IgD-negative memory B cell (primary cell): ENCODE results near the gene PARD6G. TPM values are rescaled to one million over a fixed set of nuclear protein-coding genes. Genes with fewer than 3 reads are reported as not detected.
"Not testable (repeated sequence)": the region's sequence is repeated elsewhere in the genome, so short reads cannot be mapped to it uniquely, and the experiment has no call there.

Experiments used
- H3K27ac Mint-ChIP-seq, 3 donors: one replicate each; pipeline ENCODE4 v1.8.0; 2020 to 2022; ENCODE audit warnings: mild to moderate bottlenecking in 3 of 3, mixed read lengths in 3 of 3, moderate library complexity in 1 of 3
- H3K27me3 Mint-ChIP-seq: one replicate; pipeline ENCODE4 v1.8.0; 2021; ENCODE audit warnings: mixed read lengths
- H3K36me3 Mint-ChIP-seq: one replicate; pipeline ENCODE4 v1.8.0; 2020; ENCODE audit warnings: mild to moderate bottlenecking, mixed read lengths
- H3K4me1 Mint-ChIP-seq, 3 donors: one replicate each; pipeline ENCODE4 v1.8.0; 2020 to 2022; ENCODE audit warnings: mixed read lengths in 3 of 3, mild to moderate bottlenecking in 1 of 3
- H3K4me3 Mint-ChIP-seq, 4 donors: one replicate each; pipeline ENCODE4 v1.8.0; 2020 to 2022; ENCODE audit warnings: mild to moderate bottlenecking in 4 of 4, mixed read lengths in 4 of 4, moderate library complexity in 3 of 4
- H3K9me3 Mint-ChIP-seq, 3 donors: one replicate each; pipeline ENCODE4 v1.8.0; 2020 to 2021; ENCODE audit warnings: mixed read lengths in 3 of 3, mild to moderate bottlenecking in 1 of 3
- polyA plus RNA-seq: library from polyadenylated mRNA; unstranded; fragments of 300-500 nt; fragmentation: Illumina TruSeq; gene quantifications from one replicate; pipeline ENCODE4 v1.2.3, GENCODE V29; 2021

PARD6G gene
- polyA plus RNA-seq, 1 donor from 2014 or later = not detected

DNA sequence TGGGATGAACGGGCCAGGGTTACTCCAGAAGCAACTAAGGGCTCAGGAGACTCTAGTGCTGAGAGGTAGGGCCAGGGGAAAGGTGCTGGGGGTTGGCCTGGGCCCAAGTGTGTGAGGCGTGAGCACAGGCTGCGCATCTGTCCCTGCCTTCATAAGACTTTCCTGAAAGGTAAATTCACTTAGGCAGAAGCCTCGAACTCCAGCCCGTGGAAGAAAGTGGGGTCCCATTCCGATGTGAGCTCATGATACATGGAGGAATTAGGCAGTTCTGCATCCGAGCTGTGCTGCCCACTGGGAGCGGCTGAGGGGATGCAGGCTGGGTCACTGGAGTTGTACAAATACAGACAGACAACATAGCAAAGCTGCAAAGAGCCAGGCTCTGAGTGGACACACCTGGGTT lies 16.2 kb downstream of the PARD6G start:
- peaks cover 0 to 8% (median 0%) of the 10 kb centered on the region in 3 donors for H3K9me3 Mint-ChIP-seq
- no peaks in the 10 kb centered on the region for H3K4me1 Mint-ChIP-seq
- H3K36me3 Mint-ChIP-seq = no peaks in the 10 kb centered on the region
- no peak overlapping the region for H3K4me3 Mint-ChIP-seq
- peak overlapping the region in 1 of 3 donors; percentile 57 for H3K27ac Mint-ChIP-seq
- H3K27me3 Mint-ChIP-seq = peaks cover 18% of the 10 kb centered on the region

DNA sequence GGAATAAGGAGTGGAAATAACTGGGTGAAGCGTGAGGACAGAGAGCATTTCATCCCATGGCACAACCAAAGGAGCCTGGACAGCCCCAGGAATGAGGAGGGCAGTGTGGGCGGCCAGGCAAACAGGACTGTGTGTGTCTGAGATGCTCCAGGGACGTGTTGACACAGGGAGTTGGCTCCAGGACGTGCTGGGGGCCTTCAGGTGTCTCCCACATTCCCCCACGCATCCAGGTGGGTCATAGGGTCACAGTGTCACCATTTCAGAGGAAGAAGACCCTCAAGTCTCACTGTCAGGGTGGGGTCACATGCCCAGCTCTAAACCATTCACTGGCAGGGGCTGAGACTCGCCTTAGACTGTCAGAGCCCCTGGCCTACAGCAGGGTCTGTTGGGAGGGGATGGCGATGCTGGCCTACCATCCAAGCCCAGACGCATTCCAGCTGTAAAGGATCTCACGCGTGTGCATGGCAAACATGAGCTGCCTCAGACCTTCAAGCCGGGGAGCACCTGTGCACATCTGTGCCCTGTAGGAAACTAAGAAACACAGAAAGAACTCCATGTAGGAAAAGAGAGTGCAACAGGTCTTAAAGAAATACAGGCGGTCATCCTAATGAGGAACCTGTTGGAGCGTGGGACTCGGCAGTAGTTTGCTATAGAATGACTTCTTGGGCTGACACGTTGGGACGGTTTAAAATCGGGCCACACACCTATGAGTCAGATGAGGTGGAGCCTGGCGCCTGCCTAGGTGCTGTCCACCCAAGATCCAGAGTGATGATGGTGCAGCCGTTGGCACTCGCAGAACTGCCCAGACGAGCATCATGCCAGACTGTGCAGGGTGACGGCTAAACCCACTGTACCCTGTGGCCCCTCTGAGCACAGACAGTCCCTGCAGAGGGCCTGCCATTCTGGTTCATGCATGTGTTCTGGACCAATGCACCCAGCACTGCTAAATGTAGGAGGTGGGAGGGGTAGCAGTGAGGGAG lies 17.3 kb downstream of the PARD6G start:
- no peaks in the 10 kb centered on the region for H3K36me3 Mint-ChIP-seq
- peaks cover 13% of the 10 kb centered on the region for H3K27me3 Mint-ChIP-seq
- H3K4me3 Mint-ChIP-seq = no peak overlapping the region
- H3K27ac Mint-ChIP-seq = no peak overlapping the region
- peaks cover 0 to 8% (median 0%) of the 10 kb centered on the region in 3 donors for H3K9me3 Mint-ChIP-seq
- no peaks in the 10 kb centered on the region for H3K4me1 Mint-ChIP-seq

DNA sequence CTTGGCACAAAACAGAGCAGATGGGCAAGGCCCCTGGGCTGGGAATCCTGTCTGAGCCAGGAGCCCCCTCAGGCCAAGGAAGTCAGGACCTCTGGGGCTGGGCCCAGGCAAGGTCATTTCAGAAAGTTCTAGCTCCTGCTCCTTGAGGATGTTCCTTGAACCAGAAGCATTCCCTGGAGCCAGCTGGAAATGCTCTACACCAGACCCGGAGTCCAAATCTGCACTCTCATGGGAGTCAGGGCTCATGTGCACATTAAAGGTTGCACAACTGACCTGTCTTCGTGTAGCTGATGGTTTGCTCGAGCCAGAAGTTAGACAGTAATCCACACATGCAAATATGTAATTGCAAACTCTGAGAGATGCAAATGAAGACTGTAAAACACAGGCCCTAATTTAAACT lies 18.0 kb downstream of the PARD6G start:
- no peak overlapping the region for H3K27ac Mint-ChIP-seq
- peaks cover 13% of the 10 kb centered on the region for H3K27me3 Mint-ChIP-seq
- peaks cover 0 to 6% (median 0%) of the 10 kb centered on the region in 3 donors for H3K9me3 Mint-ChIP-seq
- H3K4me1 Mint-ChIP-seq = no peaks in the 10 kb centered on the region
- H3K4me3 Mint-ChIP-seq = no peak overlapping the region
- no peaks in the 10 kb centered on the region for H3K36me3 Mint-ChIP-seq

DNA sequence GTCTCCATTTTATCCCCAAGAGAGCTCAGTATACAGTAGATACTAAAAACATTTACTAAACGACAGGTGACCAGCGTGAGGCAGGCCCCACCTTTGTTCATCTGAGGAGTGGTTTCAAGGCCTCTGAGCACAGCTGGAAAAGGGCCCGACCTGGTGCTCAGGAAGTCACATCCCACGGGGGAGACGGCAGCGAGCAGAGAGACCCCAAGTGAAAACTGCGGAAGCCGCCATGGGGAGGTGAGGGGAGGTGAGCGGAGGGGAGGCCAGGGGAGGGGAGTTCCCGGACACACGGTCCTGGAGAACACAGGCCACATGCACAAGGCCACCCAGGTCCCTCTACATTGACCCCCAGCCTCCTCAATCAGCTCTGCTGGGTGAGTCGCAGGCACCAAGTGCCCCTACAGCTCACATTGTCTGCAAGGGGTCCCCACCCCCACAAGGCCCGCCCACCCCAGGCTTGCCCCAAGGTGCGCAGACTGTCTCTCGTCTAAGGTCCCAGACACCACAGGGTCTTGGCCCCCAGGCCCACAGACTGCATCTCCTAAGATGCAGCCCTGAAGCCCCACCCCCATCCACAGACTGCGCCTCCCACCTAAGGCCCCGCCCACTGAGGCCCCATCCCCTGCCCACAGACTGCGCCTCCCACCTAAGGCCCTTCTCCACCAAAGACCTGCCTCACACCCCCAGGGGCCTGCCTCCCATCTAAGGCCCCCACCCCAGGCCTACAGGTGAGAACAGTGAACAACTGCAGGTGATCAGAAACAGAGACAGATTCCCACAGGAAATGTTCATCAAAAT lies 19.1 kb downstream of the PARD6G start:
- Mint-ChIP-seq H3K4me1 (no peaks in the 10 kb centered on the region), H3K36me3 (no peaks in the 10 kb centered on the region), H3K27ac (no peak overlapping the region), H3K27me3 (peaks cover 9% of the 10 kb centered on the region), H3K4me3 (no peak overlapping the region), H3K9me3 (peaks cover 0 to 3% (median 0%) of the 10 kb centered on the region in 3 donors)

DNA sequence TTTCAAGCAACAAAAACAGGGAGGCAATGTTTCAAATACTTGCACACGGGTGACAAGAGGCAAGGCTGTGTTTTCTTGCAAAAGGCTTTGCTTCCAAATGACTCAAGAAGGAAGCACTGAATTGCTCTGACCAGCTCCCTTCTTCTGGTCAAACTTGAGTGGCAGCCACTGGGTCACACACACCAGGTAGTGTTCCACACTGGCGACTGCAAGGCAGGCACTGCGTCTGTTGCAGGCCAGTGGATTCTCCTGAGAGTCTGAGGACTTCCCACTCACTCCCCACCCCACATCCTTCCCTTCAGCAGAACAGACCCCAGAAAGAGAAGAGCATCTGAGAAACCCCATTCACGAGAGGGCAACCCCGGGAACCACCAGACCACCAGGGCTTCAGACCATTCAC lies 19.8 kb downstream of the PARD6G start:
- Mint-ChIP-seq H3K27ac (no peak overlapping the region), H3K4me3 (no peak overlapping the region), H3K27me3 (peaks cover 9% of the 10 kb centered on the region), H3K4me1 (no peaks in the 10 kb centered on the region), H3K9me3 (peaks cover 0 to 3% (median 0%) of the 10 kb centered on the region in 3 donors), H3K36me3 (no peaks in the 10 kb centered on the region)

DNA sequence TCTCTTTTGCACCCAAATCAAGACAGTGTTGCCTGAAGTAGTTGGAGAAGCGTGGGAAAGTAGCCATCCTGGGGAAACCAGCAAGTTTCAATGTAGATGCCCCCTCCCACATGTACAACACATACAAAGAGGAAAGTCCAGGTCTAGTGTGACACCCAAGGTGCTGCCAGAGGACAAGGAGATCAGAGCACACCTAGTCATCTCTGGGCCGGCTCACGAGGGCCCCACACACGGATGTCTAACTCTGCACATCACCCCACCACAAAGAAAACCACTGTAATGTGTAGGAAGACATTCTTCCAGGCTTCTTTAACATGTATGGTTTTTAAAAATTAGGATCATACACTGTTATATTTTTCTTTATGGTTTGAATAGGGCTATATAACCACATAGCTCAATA lies 21.6 kb downstream of the PARD6G start:
- no peaks in the 10 kb centered on the region for H3K36me3 Mint-ChIP-seq
- H3K4me1 Mint-ChIP-seq = no peaks in the 10 kb centered on the region
- H3K9me3 Mint-ChIP-seq = peaks cover 2 to 8% (median 4%) of the 10 kb centered on the region in 3 donors
- H3K27me3 Mint-ChIP-seq = peaks cover 6% of the 10 kb centered on the region
- H3K27ac Mint-ChIP-seq = no peak overlapping the region
- no peak overlapping the region for H3K4me3 Mint-ChIP-seq

DNA sequence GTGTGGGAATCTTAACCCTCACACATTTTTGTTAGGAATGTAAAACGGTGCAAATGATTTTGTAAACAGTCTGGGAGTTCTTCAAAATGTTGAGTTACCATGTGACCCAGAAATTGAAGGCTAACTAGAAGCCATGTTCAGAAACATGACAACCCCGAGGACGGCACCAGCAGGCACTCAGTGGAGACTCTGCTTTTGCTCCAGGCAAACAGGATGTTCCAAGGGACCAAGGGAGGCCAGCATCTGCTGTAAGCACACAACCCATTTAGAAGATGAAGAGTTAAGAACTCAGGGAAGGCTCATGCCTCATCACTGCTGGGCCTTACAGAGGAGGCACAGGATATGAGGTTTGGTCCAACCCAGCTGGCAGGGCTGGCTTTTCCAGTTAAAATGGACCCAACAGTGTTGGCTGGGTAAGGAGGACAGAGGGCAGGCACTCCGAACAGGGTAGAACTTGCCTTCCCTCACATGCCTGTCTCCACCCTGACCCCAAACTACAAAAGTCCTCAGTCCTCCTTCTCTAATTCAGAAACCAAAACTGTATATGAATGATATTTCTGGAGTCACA lies 23.6 kb downstream of the PARD6G start:
- Mint-ChIP-seq H3K4me1 (no peaks in the 10 kb centered on the region), H3K27ac (no peak overlapping the region), H3K9me3 (peaks cover 2 to 7% (median 4%) of the 10 kb centered on the region in 3 donors), H3K27me3 (peaks cover 6% of the 10 kb centered on the region), H3K36me3 (no peaks in the 10 kb centered on the region), H3K4me3 (no peak overlapping the region)

DNA sequence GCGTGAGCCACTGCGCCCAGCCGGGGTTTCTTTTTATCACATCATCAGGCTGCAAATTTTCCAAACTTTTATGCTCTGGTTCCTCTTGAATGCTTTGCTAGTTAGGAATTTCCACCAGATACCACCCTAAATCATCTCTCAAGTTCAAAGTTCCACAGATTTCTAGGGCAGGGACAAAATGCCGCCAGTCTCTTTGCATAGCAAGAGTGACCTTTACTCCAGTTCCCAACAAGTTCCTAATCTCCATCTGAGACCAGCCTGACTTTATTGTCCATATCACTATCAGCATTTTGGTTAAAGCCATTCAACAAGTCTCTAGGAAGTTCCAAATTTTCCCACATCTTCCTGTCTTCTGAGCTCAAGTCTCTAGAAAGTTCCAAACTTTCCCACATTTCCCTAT lies 27.8 kb downstream of the PARD6G start:
- not testable (repeated sequence) for H3K4me1 Mint-ChIP-seq, H3K36me3 Mint-ChIP-seq, H3K27me3 Mint-ChIP-seq, H3K4me3 Mint-ChIP-seq, H3K27ac Mint-ChIP-seq
- H3K9me3 Mint-ChIP-seq = peaks cover 4 to 14% (median 9%) of the 10 kb centered on the region in 3 donors

DNA sequence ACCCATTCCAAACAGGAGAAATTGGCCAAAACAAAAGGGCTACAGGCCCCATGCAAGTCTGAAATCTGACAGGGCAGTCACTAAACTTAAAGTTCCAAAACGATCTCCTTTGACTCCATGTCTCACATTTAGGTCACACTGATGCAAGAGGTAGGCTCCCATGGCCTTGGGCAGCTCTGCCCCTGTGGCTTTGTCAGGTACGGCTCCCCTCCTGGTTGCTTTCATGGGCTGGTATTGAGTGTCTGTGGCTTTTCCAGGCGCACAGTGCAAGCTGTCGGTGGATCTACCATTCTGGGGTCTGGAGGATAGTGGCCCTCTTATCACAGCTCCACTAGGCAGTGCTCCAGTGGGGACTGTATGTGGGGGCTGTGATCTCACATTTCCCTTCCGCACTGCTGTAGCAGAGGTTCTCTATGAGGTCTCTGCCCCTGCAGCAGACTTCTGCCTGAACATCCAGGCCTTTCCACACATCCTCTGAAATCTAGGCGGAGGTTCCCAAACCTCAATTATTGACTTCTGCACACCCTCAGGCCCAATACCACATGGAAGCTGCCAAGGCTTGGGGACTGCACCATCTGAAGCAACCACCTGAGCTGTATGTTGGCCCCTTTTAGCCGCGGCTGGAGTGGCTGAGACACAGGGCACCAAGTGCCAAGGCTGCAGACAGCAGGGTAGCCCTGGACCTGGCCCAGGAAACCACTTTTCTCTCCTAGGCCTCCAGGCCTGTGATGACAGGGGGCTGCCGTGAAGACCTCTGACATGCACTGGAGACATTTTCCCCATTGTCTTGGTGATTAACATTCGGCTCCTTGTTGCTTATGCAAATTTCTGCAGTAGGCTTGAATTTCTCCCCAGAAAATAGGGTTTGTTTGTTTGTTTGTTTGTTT lies 28.7 kb downstream of the PARD6G start:
- peaks cover 2% of the 10 kb centered on the region for H3K27me3 Mint-ChIP-seq
- no peak overlapping the region for H3K27ac Mint-ChIP-seq
- H3K4me3 Mint-ChIP-seq = no peak overlapping the region
- no peaks in the 10 kb centered on the region for H3K36me3 Mint-ChIP-seq
- H3K4me1 Mint-ChIP-seq = no peaks in the 10 kb centered on the region
- H3K9me3 Mint-ChIP-seq = peaks cover 4 to 17% (median 10%) of the 10 kb centered on the region in 3 donors

DNA sequence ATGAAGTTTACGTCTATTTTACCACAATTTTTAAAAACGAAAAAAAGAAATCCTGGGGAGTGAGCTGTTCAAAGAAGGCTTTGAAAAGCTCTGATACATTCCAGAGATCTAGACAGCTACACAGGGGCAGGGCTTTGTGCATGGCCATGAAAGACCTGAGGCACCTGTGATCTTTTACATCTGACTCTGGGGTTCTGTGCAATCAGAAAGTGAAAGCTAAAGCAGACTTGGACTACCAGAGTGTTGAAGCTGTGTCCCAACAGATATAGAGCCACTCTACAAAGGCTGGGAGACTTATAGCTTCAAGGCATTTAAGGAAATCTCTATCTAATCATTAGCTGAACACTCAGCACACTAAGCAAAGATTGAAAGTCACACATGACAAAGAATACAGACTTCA lies 34.1 kb downstream of the PARD6G start:
- peaks cover 0 to 2% (median 2%) of the 10 kb centered on the region in 3 donors for H3K4me1 Mint-ChIP-seq
- H3K27ac Mint-ChIP-seq = no peak overlapping the region
- no peak overlapping the region for H3K4me3 Mint-ChIP-seq
- H3K9me3 Mint-ChIP-seq = peaks cover 2 to 13% (median 6%) of the 10 kb centered on the region in 3 donors
- no peaks in the 10 kb centered on the region for H3K36me3 Mint-ChIP-seq
- peaks cover 7% of the 10 kb centered on the region for H3K27me3 Mint-ChIP-seq

DNA sequence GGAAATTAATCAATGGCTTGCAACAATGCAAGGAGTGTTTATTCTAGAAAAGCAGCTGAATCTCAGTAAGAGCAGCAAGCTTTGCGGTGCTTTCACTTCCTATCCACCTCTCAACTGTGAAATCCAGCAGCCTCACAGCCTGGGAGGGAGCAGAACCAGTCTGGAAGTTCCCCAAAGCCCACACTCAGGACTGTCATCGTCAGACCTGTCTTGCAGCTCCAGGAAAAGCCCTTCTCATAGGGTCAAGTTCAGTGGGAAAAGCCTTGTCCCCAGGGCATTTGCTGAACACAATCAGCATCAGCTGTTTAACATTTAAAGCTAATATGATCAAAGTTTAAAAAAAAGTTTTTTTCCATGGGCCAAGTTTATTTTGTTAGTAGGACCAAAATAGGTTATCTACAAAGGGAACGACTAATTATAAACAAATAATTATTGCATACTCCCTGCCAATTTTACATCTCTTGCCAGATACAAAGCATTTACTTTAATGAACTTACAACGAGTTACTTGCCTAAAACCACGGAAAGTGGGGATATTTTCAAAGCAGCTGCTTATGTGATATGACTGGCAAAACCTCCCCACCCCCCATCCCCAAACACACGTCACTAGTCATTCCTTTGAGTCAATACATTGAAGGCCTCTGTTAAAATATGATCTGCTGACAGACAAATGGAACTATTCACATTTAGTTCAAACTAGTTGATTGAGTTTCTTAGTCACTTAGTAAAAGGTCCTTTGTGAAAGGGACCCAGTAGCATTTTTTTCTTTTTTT lies 36.8 kb downstream of the PARD6G start:
- no peaks in the 10 kb centered on the region for H3K36me3 Mint-ChIP-seq
- H3K27me3 Mint-ChIP-seq = peaks cover 8% of the 10 kb centered on the region
- no peak overlapping the region for H3K4me3 Mint-ChIP-seq

DNA sequence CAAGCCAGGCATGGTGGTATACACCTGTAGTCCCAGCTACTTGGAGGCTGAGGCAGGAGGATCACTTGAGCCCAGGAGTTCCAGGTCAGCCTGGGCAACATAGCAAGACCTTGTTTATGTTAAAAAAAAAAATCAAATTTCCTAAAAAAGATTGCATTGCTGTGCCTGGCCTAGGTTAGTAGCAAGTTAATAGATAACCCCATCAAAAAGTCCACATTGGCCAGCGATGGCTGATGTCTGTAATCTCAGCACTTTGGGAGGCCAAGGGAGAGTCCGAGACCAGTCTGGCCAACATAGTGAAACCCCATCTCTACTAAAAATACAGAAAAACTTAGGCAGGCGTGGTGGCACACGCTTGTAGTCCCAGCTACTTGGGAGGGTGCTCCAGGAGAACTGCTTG lies 38.7 kb downstream of the PARD6G start:
- no peaks in the 10 kb centered on the region for H3K36me3 Mint-ChIP-seq
- no peak overlapping the region for H3K4me3 Mint-ChIP-seq
- H3K4me1 Mint-ChIP-seq = peaks cover 0 to 2% (median 2%) of the 10 kb centered on the region in 3 donors
- peaks cover 0 to 2% (median 0%) of the 10 kb centered on the region in 3 donors for H3K9me3 Mint-ChIP-seq
- H3K27ac Mint-ChIP-seq = no peak overlapping the region
- H3K27me3 Mint-ChIP-seq = peaks cover 17% of the 10 kb centered on the region

More for the DNA sequence above, 36.8 kb downstream of the PARD6G start:
- peaks cover 2 to 9% (median 6%) of the 10 kb centered on the region in 3 donors for H3K9me3 Mint-ChIP-seq
- no peak overlapping the region for H3K27ac Mint-ChIP-seq
- H3K4me1 Mint-ChIP-seq = peaks cover 0 to 2% (median 2%) of the 10 kb centered on the region in 3 donors

DNA sequence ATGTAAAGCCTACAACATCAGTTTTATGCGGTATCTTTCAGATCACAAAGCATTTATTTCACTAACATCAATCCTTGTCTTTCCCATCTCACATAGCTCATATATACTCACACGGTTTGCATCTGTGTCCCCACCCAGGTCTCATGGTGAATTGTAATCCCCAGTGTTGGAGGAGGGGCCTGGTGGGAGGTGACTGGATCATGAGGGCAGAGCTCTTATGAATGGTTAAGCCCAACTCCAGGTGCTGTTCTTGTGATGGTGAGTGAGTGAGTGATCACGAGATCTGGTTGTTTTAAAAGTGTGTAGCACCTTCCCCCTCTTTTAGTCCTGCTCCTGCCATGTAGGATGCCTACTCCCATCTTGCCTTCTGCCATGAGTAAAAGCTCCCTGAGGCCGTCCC lies 42.0 kb downstream of the PARD6G start:
- H3K4me3 Mint-ChIP-seq = no peak overlapping the region
- no peak overlapping the region for H3K27ac Mint-ChIP-seq

More for the DNA sequence above, 42.0 kb downstream of the PARD6G start:
- H3K9me3 Mint-ChIP-seq = peaks cover 0 to 2% (median 0%) of the 10 kb centered on the region in 3 donors
- H3K27me3 Mint-ChIP-seq = peaks cover 27% of the 10 kb centered on the region
- peaks cover 0 to 2% (median 0%) of the 10 kb centered on the region in 3 donors for H3K4me1 Mint-ChIP-seq
- H3K36me3 Mint-ChIP-seq = peaks cover 2% of the 10 kb centered on the region
